IMR-90 (cell line): ENCODE data around the gene ALDOA. TPM values are rescaled to one million over a fixed set of nuclear protein-coding genes. Genes with fewer than 3 reads are reported as not detected.

ENCODE experiments used
- ATAC-seq: fragments of 200-7000 bp; cut with Tn5 transposase; 2 replicates; pipeline ENCODE4 v1.9.1; 2020; ENCODE audit warnings: low read depth, mild to moderate bottlenecking, moderate library complexity
- BruUV-seq: library from RNA; stranded (reverse); fragments of 400-500 nt; replicated peaks from 2 replicates; lab custom pipeline; 2021; lab: Mats Ljungman, UMichigan
- CTCF ChIA-PET: fragments of 300-600 bp; formaldehyde crosslinking; extraction: SDS; loops from one replicate; lab custom pipeline; 2021; ENCODE audit warnings: antibody characterized with exemption; lab: Yijun Ruan, JAX
- POLR2A ChIA-PET: fragments of 300-600 bp; sonication (Branson Sonifier 250); formaldehyde crosslinking; loops from one replicate; lab custom pipeline; 2022; ENCODE audit warnings: antibody characterized with exemption; ENCODE audit not compliant: unreplicated experiment; lab: Charles Lee
- DNase-seq: peaks from one replicate; pipeline ENCODE4 v3.0.0; 2013
- H2AFZ ChIP-seq: replicated peaks from 2 replicates; pipeline ENCODE3; 2013; ENCODE audit warnings: low read length, mild to moderate bottlenecking; ENCODE audit not compliant: poor library complexity
- H2AK5ac ChIP-seq: 2 replicates; pipeline ENCODE4 v1.6.1; 2013; ENCODE audit warnings: low read depth, low read length, inconsistent platforms
- H2AK9ac ChIP-seq: replicated peaks from 2 replicates; pipeline ENCODE3; 2013; ENCODE audit warnings: mild to moderate bottlenecking, low read depth, low read length, moderate library complexity; ENCODE audit not compliant: poor library complexity
- H2BK120ac ChIP-seq: 2 replicates; pipeline ENCODE4 v1.6.1; 2013; ENCODE audit warnings: low read depth, low read length, inconsistent platforms
- H2BK15ac ChIP-seq: 3 replicates; pipeline ENCODE4 v1.6.1; 2013; ENCODE audit warnings: low read depth, low read length, inconsistent platforms
- H2BK20ac ChIP-seq: 2 replicates; pipeline ENCODE4 v1.6.1; 2013; ENCODE audit warnings: low read depth, mild to moderate bottlenecking, inconsistent platforms, low read length, moderate library complexity
- H2BK5ac ChIP-seq: 2 replicates; pipeline ENCODE4 v1.6.1; 2013; ENCODE audit warnings: mild to moderate bottlenecking, low read depth, low read length, inconsistent platforms; ENCODE audit not compliant: poor library complexity, severe bottlenecking
- H3K14ac ChIP-seq: replicated peaks from 2 replicates; pipeline ENCODE4 v1.6.1; 2013; ENCODE audit warnings: low read depth, low read length, inconsistent platforms
- H3K18ac ChIP-seq: 2 replicates; pipeline ENCODE4 v1.6.1; 2013; ENCODE audit warnings: low read depth, low read length, control low read depth
- H3K23ac ChIP-seq: 2 replicates; pipeline ENCODE4 v1.6.1; 2013; ENCODE audit warnings: low read depth, low read length, inconsistent platforms
- H3K27ac ChIP-seq: 2 replicates; pipeline ENCODE4 v1.5.1; 2013; ENCODE audit warnings: mild to moderate bottlenecking, control low read depth, low read length; ENCODE audit not compliant: insufficient read depth
- H3K27me3 ChIP-seq: 2 replicates; pipeline ENCODE4 v1.6.1; 2013; ENCODE audit warnings: low read length; ENCODE audit not compliant: control insufficient read depth, insufficient read depth
- H3K36me3 ChIP-seq: 2 replicates; pipeline ENCODE4 v1.6.1; 2013; ENCODE audit warnings: low read length, mixed read lengths; ENCODE audit not compliant: control insufficient read depth, insufficient read depth
- H3K4ac ChIP-seq: 2 replicates; pipeline ENCODE4 v1.6.1; 2013; ENCODE audit warnings: low read depth, low read length, inconsistent platforms
- H3K4me1 ChIP-seq: 2 replicates; pipeline ENCODE4 v1.6.1; 2013; ENCODE audit warnings: low read length, mixed read lengths; ENCODE audit not compliant: control insufficient read depth, insufficient read depth
- H3K4me2 ChIP-seq: 2 replicates; pipeline ENCODE4 v1.6.1; 2013; ENCODE audit warnings: low read depth, mild to moderate bottlenecking, control low read depth, low read length, moderate library complexity
- H3K4me3 ChIP-seq: 2 replicates; pipeline ENCODE4 v1.5.1; 2013; ENCODE audit warnings: low read depth, mild to moderate bottlenecking, control low read depth, low read length, moderate library complexity; ENCODE audit not compliant: insufficient read depth
- H3K56ac ChIP-seq: 2 replicates; pipeline ENCODE4 v1.6.1; 2013; ENCODE audit warnings: low read length, inconsistent platforms; ENCODE audit not compliant: insufficient read depth; ENCODE audit errors: extremely low read depth
- H3K79me1 ChIP-seq, 2 experiments: 2 replicates each; pipeline ENCODE4 v1.6.1; 2013; ENCODE audit warnings: low read length in 2 of 2, inconsistent platforms in 1 of 2, low read depth in 1 of 2
- H3K9ac ChIP-seq: 2 replicates; pipeline ENCODE4 v1.6.1; 2013; ENCODE audit warnings: low read depth, low read length, control low read depth
- H3K9me1 ChIP-seq: 2 replicates; pipeline ENCODE4 v1.6.1; 2013; ENCODE audit warnings: low read length, inconsistent platforms; ENCODE audit not compliant: insufficient read depth
- H3K9me3 ChIP-seq: 2 replicates; pipeline ENCODE4 v1.6.1; 2013; ENCODE audit warnings: low read length; ENCODE audit not compliant: control insufficient read depth, insufficient read depth
- H4K20me1 ChIP-seq: 2 replicates; pipeline ENCODE4 v1.6.1; 2013; ENCODE audit warnings: low read length, inconsistent platforms; ENCODE audit not compliant: insufficient read depth
- H4K5ac ChIP-seq: 2 replicates; pipeline ENCODE4 v1.6.1; 2013; ENCODE audit warnings: mild to moderate bottlenecking, low read depth, low read length, control low read depth
- H4K8ac ChIP-seq, 2 experiments: 2 replicates each; pipeline ENCODE4 v1.6.1; 2013; ENCODE audit warnings: low read depth in 2 of 2, low read length in 2 of 2, control low read depth in 1 of 2, inconsistent platforms in 1 of 2
- H4K91ac ChIP-seq: 2 replicates; pipeline ENCODE4 v1.6.1; 2013; ENCODE audit warnings: low read depth, low read length, inconsistent platforms; ENCODE audit not compliant: insufficient read depth
- CHD1 ChIP-seq: IDR thresholded peaks from 2 replicates; pipeline ENCODE4 v1.6.1; 2012; ENCODE audit warnings: low read depth, low read length, improper control_type of control experiment
- FOS ChIP-seq: fragments of 150-350 bp; IDR thresholded peaks from 2 replicates; pipeline ENCODE4 v1.6.1; 2016; ENCODE audit warnings: low read depth, low read length
- MAZ ChIP-seq: IDR thresholded peaks from 2 replicates; pipeline ENCODE4 v1.6.1; 2012; ENCODE audit warnings: low read depth, mild to moderate bottlenecking, low read length, improper control_type of control experiment, moderate library complexity, borderline replicate concordance
- POLR2A ChIP-seq: IDR thresholded peaks from 2 replicates; pipeline ENCODE4 v1.6.1; 2012; ENCODE audit warnings: mild to moderate bottlenecking, low read depth, low read length
- RAD21 ChIP-seq: IDR thresholded peaks from 2 replicates; pipeline ENCODE4 v1.6.1; 2012; ENCODE audit warnings: low read length, improper control_type of control experiment
- RFX5 ChIP-seq: IDR thresholded peaks from 2 replicates; pipeline ENCODE4 v1.8.0; 2012; ENCODE audit warnings: low read depth, mild to moderate bottlenecking, low read length, moderate library complexity
- SMC3 ChIP-seq: fragments of 150-350 bp; IDR thresholded peaks from 2 replicates; pipeline ENCODE4 v1.6.1; 2016; ENCODE audit warnings: low read depth, mild to moderate bottlenecking, antibody characterized with exemption, low read length, moderate library complexity
- WGBS, 2 experiments: methylation state at CpG; one replicate each; pipeline versions ENCODE4 v1.1.5 to v1.1.7; 2013; ENCODE audit warnings: missing lambda C conversion rate in 2 of 2; ENCODE audit not compliant: insufficient read length in 1 of 2; ENCODE audit errors: extremely low coverage in 2 of 2; 5-methylcytosine and 5-hydroxymethylcytosine counted together
- dilution Hi-C: fragments of 300-500 bp; cut with HindIII; formaldehyde crosslinking; loops from one replicate; pipeline ENCODE4 v1.14.3; 2018; ENCODE audit warnings: low sequenced_read_pairs; ENCODE audit not compliant: unreplicated experiment
- in situ Hi-C: fragments of 300-500 bp; cut with MboI; formaldehyde crosslinking; loops from 3 replicates; pipeline ENCODE4 v1.14.3; 2019; ENCODE audit warnings: low sequenced_read_pairs, inconsistent platforms, mixed read lengths
- intact Hi-C: fragments of 100-400 bp; cut with micrococcal nuclease; formaldehyde crosslinking; loops from 2 replicates; pipeline ENCODE4 v1.10.0; 2022
- polyA plus RNA-seq, 3 experiments: library from polyadenylated mRNA; depleted of rRNA; stranded (reverse); fragments of >200 nt; gene quantifications; 2 replicates each; pipeline ENCODE4 v1.2.3, GENCODE V29; 2012; ENCODE audit warnings: low replicate concordance in 1 of 3
- total RNA-seq: library from RNA; depleted of rRNA; stranded (reverse); fragments of >200 nt; gene quantifications from 2 replicates; pipeline ENCODE4 v1.2.3, GENCODE V29; 2012
- TF ChIP-seq, protein P1 (sequence below): fragments of 150-350 bp; IDR thresholded peaks from 2 replicates; pipeline ENCODE4 v1.6.1; 2017; ENCODE audit warnings: mild to moderate bottlenecking, antibody characterized with exemption, low read length, low read depth
- TF ChIP-seq, protein P2 (sequence below): conservative IDR thresholded peaks from 2 replicates; pipeline ENCODE4 v1.5.1; 2012; ENCODE audit warnings: mild to moderate bottlenecking, low read depth, low read length, improper control_type of control experiment

ALDOA gene
- total and polyA plus RNA-seq, 2 of the 4 experiments (the other 2 are of a cell fraction): 1,697 to 1,990 TPM

- POLR2A ChIA-PET: no interaction called here
- dilution Hi-C loops (no loop called here), in situ Hi-C loops (no loop called here), intact Hi-C loops (loop anchor here (2.0 to 10.0 kb wide), 2 partner anchors 277 to 313 kb away; partner anchors contain the start of gene ZNF771)
- Histone ChIP-seq H3K14ac (peak within 1 kb of the TSS; percentile 57; the same call in 1 of the 2 replicates), H4K91ac (0 out of 2 replicates have a peak within 1 kb of the TSS, but pooled peaks have one; percentile 2), H3K9me3 (peaks cover 2% of the 10 kb centered on the region), H3K4ac (peak within 1 kb of the TSS; percentile 52), H4K5ac (peak within 1 kb of the TSS; percentile 45), H2AK5ac (peak within 1 kb of the TSS; percentile 48; the same call in 1 of the 2 replicates), H3K27ac (peak within 1 kb of the TSS; percentile 2; the same call in 1 of the 2 replicates), H2BK5ac (no peak within 1 kb of the TSS), H3K9me1 (no peaks in the 10 kb centered on the region), H4K8ac (peak within 1 kb of the TSS; percentile 54 to 89), H2AFZ (peak within 1 kb of the TSS; percentile 91), H3K36me3 (peaks cover 6% of the 10 kb centered on the region), H4K20me1 (no peaks in the 10 kb centered on the region), H3K9ac (peak within 1 kb of the TSS; percentile 35), H2BK15ac (no peak within 1 kb of the TSS), H3K18ac (no peak within 1 kb of the TSS), H2AK9ac (peak within 1 kb of the TSS; percentile 91), H3K79me1 (peaks cover 0 to 18% of the 10 kb centered on the region in 2 experiments; a peak in 2 of 4 replicates), H3K23ac (peak within 1 kb of the TSS; percentile 41; the same call in 1 of the 2 replicates), H3K27me3 (no peaks in the 10 kb centered on the region), H3K4me2 (peak within 1 kb of the TSS; percentile 71), H3K4me3 (peak within 1 kb of the TSS; percentile 42), H3K56ac (0 out of 2 replicates have a peak within 1 kb of the TSS, but pooled peaks have one; percentile 24), H2BK120ac (0 out of 2 replicates have a peak within 1 kb of the TSS, but pooled peaks have one; percentile 18), H3K4me1 (peaks cover 14% of the 10 kb centered on the region), H2BK20ac (no peak within 1 kb of the TSS)
- ATAC-seq (peak; percentile 92), DNase-seq (peak; percentile 81)
- CTCF ChIA-PET: interaction anchor here (0.5 to 1.4 kb wide), 9 partner anchors 11 to 1535 kb away, joined by 3 to 5 read pairs (median 3); no protein-coding TSS in a partner anchor
- 5% methylated on average over 59 of the region's 76 CpGs; no CpG with 5 or more reads in 1 of the 2 experiments for WGBS, 2 experiments
- BruUV-seq: no TSS peak
- TF ChIP-seq, protein P1, sequence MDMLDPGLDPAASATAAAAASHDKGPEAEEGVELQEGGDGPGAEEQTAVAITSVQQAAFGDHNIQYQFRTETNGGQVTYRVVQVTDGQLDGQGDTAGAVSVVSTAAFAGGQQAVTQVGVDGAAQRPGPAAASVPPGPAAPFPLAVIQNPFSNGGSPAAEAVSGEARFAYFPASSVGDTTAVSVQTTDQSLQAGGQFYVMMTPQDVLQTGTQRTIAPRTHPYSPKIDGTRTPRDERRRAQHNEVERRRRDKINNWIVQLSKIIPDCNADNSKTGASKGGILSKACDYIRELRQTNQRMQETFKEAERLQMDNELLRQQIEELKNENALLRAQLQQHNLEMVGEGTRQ: peak; percentile 27; the same call in 1 of the 2 replicates
- no peak for TF ChIP-seq CHD1
- TF ChIP-seq SMC3: peak; percentile 49
- TF ChIP-seq RFX5: 0 out of 2 replicates have a peak, but pooled peaks have one; percentile 3
- TF ChIP-seq POLR2A: no peak
- TF ChIP-seq MAZ: peak; percentile 91
- 0 out of 2 replicates have a peak, but pooled peaks have one; percentile 4 for TF ChIP-seq FOS
- TF ChIP-seq, protein P2, sequence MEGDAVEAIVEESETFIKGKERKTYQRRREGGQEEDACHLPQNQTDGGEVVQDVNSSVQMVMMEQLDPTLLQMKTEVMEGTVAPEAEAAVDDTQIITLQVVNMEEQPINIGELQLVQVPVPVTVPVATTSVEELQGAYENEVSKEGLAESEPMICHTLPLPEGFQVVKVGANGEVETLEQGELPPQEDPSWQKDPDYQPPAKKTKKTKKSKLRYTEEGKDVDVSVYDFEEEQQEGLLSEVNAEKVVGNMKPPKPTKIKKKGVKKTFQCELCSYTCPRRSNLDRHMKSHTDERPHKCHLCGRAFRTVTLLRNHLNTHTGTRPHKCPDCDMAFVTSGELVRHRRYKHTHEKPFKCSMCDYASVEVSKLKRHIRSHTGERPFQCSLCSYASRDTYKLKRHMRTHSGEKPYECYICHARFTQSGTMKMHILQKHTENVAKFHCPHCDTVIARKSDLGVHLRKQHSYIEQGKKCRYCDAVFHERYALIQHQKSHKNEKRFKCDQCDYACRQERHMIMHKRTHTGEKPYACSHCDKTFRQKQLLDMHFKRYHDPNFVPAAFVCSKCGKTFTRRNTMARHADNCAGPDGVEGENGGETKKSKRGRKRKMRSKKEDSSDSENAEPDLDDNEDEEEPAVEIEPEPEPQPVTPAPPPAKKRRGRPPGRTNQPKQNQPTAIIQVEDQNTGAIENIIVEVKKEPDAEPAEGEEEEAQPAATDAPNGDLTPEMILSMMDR: peak; percentile 89
- TF ChIP-seq RAD21: peak; percentile 82
Observed at GRCh38 chr16:30091474-30092372, 26.2 kb downstream of the ALDOA start, which contains the start of gene TBX6. TSS of gene TBX6 (minus strand) at chr16:30091924. CDS start at chr16:30091193, 731 bp downstream.
